HG03175 (cell line): Measurements from ENCODE around the gene PRKCQ.
"Not testable (repeated sequence)": the region's sequence is repeated elsewhere in the genome, so short reads cannot be mapped to it uniquely, and the experiment has no call there.

Experiments used
- ATAC-seq: cut with Tn5 transposase; IDR thresholded peaks from one replicate; pipeline ENCODE4 v1.9.1; 2021; ENCODE audit warnings: mild to moderate bottlenecking, moderate library complexity; ENCODE audit not compliant: unreplicated experiment

PRKCQ gene

GRCh38 chr10:6393168-6393567, 186.9 kb downstream of the PRKCQ start:
- ATAC-seq, result no peak

DNA sequence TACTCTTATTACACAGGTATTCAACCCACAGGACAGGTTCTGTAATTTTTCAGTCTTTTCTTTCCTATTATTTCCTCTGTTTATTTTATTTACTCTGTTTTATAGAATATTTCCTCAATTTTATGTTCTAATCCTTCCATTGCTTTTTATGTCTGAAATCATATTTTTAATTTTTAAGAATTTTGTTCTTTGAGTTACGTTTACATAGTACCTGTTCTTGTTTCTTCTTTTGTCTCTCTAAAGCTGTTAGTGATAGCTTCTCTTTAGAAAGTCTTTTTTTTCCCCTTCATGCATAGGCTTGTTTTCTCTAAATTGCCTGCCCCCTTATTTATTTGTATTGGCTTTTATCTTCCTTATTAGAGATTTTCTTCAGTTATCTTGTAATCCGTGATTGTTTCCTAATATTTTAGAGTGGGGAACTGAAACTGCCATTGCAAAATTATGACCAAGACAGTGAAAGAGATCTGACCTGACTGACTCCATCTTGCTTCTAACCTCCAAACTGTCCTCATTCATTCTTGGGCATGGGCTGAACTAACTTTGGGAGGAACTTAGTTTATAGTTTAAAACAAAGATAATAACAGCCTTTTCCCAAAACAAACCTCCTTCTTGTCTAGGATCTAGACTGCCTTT, 189.7 kb downstream of the PRKCQ start:
- no peak for ATAC-seq

DNA sequence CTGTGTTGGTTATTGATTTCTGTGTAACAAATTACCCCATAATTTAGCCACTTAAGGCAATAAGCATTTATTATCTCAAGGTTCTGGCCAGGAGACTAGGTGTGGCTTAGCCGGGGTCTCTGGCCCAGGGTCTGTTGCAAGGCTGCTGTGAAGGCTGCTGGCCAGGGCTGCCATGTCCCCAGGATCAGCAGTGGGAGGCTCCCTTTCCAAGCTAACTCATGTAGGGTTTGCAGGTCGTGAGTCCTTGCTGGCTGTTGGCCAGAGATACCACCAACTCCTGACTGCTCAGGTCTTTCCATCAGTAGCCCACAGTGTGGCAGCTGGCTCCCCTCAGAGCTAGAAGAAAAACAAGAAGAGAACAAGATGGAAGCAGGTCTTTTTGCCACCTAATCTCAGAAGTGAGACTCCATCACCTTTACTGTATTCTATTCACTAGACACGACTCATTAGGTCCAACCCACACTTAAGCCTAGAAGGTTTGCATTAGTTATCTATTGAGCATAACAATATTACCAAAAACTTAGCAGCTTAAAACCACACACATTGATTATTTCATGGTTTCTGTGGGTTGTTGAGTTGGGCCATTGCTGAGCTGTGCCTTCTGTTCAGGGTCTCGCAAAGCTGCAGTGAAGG, 191.7 kb downstream of the PRKCQ start:
- ATAC-seq, result no peak

DNA sequence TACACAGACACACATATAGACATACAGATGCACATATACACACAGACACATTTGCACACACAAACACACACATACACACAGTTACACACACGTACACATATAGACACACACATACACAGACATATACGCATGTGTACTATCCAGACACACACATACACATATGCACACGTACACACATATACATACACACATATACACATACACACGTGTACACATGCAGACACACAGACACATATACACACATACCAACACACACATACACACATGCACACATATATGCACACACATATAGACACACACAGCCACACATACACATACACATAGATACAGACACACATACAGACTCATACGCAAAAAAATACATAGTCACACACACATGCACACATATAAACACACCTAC, 193.1 kb downstream of the PRKCQ start:
- no peak for ATAC-seq

DNA sequence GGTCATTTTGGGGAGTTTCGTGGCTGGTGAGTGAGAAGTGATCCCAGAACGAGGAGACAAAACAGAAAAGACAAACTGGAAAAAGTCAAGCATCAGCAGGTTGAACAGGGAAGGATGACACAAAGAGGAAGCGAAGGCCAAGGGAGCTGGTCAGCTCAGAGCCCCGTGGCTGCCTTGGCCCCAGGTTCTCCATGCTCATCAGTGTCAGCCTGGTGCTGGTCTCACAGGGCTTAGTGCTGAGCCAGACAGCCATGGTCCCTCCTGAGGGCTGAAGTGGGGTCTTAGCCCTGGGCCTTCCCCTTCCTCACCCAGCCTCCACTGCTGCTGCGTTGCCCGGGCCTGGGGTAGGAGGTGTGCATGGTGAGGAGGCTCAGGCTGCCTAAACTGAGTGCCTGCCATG, 193.7 kb downstream of the PRKCQ start:
- ATAC-seq, result no peak

DNA sequence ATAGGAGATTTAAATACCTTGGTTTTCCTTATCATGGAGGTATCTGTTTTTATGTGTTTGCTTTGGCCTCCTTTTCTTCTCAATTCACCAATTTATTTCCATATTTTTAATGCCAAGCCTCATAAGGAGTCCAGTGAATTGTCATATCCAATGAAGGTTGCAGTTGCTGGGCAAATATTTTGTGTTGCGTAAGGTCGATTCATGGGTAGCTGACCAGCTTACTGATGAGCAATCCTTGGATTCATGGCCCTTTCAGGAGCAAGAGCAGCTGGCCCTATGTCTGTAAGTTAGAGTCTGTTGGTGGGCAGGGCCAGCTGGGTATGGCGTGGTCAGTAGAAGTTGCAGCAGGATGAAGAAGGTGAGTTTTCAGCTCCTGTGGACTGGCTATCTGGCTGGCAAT, 194.4 kb downstream of the PRKCQ start:
- no peak for ATAC-seq

GRCh38 chr10:6384847-6385246, 195.2 kb downstream of the PRKCQ start:
- ATAC-seq, result no peak

DNA sequence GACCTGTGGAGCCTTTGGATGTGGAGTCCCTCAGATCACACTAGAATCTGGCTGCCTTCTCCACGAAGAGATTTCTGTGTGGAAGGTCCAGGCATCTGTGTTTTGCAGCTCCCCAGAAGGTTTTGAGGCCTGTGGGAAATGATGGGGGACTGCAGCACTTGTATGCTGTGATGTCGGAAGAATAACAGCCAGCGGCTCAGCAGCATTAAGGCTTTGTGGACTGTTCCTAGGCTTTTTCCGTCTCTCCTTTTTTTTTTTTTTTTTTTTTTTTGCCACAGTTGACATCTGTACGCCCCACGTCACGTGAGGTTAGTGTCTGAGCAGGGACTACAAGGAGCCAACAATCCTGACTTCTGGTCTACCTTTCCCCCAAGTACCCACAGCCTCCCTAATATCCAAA, 196.0 kb downstream of the PRKCQ start:
- no peak for ATAC-seq

DNA sequence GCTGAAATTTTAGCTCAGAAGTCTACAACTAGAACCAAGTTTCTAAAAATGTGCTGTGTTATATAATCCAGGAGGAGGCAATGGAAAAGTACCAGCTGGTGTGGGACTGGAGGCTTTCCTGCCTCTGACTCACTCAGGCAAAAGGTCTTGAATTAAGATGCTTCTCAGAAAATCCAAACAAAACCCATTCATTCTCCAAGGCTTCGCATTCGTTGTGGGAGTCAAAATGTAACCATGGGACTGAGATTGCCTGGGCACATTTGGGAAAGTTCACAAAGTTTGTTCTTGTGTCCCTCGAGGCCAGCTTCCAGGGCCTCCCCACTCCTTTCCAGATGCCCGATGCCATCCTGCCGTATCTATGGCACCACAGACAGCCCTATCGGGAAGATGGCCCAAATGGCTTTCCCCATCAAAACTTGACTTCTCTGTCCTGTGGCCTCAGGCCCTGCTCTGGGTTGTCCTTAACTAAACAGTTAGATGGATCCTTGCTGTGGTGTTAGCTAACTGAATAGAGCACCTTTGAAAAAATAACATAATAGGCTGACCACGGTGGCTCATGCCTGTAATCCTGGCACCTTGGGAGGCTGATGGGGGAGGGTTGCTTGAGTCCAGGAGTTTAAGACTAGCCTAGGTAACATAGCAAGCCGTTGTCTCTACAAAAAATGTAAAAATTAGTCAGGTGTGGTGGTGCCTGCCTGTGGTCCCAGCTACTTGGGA, 196.8 kb downstream of the PRKCQ start:
- ATAC-seq, result no peak

- ATAC-seq, result peak; percentile 70
These were observed 198.0 kb downstream of the PRKCQ start for GRCh38 chr10:6382081-6382480.

GRCh38 chr10:6380478-6380877, 199.6 kb downstream of the PRKCQ start:
- not testable (repeated sequence) for ATAC-seq

DNA sequence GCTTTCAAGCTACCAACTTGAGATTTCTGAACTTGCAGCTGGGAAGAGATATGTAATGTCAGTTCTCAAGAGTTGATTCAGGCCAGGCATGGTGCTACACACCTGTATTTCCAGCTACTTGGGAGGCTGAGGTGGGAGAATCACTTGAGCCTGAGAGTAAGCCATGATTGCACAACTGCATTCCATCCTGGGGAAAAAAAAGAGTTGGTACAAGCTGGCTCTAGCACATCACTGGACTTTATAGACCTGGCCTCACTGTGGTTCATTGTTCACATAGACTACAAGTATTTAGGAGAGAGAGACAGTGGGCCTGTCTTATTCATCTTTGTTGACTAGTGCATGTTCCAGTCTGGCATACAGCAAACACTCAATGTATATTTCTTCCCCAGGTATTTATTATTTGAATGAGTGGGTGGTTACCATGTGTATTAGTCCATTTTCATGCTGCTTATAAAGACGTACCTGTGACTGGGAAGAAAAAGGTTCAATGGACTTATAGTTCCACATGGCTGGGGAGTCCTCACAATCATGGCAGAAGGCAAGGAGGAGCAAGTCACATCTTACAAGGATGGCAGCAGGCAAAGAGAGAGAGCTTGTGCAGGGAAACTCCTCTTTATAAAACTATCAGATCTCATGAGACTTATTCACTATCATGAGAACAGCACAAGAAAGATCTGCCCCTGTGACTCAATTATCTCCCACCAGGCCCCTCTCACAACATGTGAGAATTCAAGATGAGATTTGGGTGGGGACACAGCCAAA, 200.9 kb downstream of the PRKCQ start:
- ATAC-seq, result no peak
